ENCODE measurements around the gene SS18L1.

DNA sequence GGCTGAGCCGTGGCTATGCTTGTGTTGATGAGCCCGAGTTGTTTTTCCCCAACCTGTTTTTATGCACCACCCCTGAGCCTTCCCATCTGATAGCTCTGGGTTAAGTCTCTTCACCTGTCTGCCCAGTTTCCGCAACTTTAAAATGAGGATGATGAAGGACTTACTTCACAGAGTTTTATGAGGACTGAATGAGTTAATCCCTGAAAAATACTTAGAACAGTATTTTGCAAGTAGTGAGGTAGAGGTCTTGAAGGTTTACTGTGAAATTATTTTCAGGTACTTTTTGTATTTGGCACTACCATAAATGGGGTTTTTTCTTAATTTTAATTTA, 42.5 kb downstream of the SS18L1 start:
- TF ChIP-seq, protein P1, sequence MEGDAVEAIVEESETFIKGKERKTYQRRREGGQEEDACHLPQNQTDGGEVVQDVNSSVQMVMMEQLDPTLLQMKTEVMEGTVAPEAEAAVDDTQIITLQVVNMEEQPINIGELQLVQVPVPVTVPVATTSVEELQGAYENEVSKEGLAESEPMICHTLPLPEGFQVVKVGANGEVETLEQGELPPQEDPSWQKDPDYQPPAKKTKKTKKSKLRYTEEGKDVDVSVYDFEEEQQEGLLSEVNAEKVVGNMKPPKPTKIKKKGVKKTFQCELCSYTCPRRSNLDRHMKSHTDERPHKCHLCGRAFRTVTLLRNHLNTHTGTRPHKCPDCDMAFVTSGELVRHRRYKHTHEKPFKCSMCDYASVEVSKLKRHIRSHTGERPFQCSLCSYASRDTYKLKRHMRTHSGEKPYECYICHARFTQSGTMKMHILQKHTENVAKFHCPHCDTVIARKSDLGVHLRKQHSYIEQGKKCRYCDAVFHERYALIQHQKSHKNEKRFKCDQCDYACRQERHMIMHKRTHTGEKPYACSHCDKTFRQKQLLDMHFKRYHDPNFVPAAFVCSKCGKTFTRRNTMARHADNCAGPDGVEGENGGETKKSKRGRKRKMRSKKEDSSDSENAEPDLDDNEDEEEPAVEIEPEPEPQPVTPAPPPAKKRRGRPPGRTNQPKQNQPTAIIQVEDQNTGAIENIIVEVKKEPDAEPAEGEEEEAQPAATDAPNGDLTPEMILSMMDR (IDR thresholded peaks at IDR 0.05; ENCODE audit: insufficient read depth, low read length, poor library complexity, severe bottlenecking): no peak
- TF ChIP-seq EZH2phosphoT487 (conservative IDR thresholded peaks at IDR 0.05; ENCODE audit: low read length): no peak

Data from SU-DHL-6 (cell line).